ENCODE results near the gene ACAP1.

The ACAP1 gene

GRCh38 chr17:7383371-7383741, 47.0 kb downstream of the ACAP1 start:
- DNase-seq (ENCODE audit: low read depth), result no peak
- no peak overlapping the region for H3K4me3 ChIP-seq (replicated peaks; ENCODE audit: low read depth, low read length)
- TF ChIP-seq, protein P1, sequence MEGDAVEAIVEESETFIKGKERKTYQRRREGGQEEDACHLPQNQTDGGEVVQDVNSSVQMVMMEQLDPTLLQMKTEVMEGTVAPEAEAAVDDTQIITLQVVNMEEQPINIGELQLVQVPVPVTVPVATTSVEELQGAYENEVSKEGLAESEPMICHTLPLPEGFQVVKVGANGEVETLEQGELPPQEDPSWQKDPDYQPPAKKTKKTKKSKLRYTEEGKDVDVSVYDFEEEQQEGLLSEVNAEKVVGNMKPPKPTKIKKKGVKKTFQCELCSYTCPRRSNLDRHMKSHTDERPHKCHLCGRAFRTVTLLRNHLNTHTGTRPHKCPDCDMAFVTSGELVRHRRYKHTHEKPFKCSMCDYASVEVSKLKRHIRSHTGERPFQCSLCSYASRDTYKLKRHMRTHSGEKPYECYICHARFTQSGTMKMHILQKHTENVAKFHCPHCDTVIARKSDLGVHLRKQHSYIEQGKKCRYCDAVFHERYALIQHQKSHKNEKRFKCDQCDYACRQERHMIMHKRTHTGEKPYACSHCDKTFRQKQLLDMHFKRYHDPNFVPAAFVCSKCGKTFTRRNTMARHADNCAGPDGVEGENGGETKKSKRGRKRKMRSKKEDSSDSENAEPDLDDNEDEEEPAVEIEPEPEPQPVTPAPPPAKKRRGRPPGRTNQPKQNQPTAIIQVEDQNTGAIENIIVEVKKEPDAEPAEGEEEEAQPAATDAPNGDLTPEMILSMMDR (IDR thresholded peaks at IDR 0.05; ENCODE audit: low read length, missing control alignments), result no peak

GRCh38 chr17:7383742-7384488, 47.6 kb downstream of the ACAP1 start:
- peak overlapping the region; percentile 40 for H3K4me3 ChIP-seq (replicated peaks; ENCODE audit: low read depth, low read length)
- TF ChIP-seq, protein P1 (IDR thresholded peaks at IDR 0.05; ENCODE audit: low read length, missing control alignments), result no peak
- DNase-seq (ENCODE audit: low read depth), result peak; percentile 23

DNA sequence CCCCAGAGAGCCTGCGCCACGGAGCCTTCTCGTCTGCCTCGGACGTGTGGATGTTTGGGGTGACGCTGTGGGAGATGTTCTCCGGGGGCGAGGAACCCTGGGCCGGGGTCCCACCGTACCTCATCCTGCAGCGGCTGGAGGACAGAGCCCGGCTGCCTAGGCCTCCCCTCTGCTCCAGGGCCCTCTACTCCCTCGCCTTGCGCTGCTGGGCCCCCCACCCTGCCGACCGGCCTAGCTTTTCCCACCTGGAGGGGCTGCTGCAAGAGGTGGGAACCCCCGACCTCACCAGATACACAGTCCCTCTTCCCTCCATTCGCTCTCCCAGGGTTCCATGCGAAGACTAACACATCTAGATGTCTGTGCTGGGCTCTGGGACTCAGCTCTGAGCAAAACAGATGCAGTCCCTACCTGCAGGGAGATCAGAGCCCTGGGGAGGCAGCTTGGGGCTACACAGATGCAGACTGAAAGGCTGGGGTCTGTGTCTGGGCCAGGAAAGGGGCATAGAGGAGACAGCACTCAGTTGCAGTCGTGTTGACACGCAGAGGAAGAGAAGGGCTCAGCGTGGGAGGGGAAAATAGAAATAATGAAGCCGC, 48.3 kb downstream of the ACAP1 start:
- no peak for DNase-seq (ENCODE audit: low read depth)
- TF ChIP-seq, protein P1 (IDR thresholded peaks at IDR 0.05; ENCODE audit: low read length, missing control alignments), result no peak
- H3K4me3 ChIP-seq (replicated peaks; ENCODE audit: low read depth, low read length), result peak overlapping the region; percentile 40

DNA sequence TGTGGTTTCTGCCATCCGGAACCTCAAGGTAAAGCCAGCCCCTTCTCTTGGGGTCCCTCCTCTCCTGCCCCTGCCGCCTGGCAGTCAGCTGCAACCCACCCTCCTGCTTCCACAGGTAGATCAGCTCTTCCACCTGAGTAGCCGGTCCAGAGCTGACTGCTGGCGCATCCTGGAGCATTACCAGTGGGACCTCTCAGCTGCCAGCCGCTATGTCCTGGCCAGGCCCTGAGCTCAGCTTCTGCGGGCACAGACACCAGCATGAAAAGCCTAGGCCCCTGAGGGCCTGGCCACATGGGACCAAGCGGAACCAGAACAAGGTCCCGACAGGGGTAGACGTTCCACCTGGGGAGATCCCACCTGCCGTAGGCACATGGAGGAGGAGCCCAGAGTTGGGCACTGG, 52.5 kb downstream of the ACAP1 start:
- DNase-seq (ENCODE audit: low read depth), result no peak
- TF ChIP-seq, protein P1 (IDR thresholded peaks at IDR 0.05; ENCODE audit: low read length, missing control alignments), result no peak
- H3K4me3 ChIP-seq (replicated peaks; ENCODE audit: low read depth, low read length), result no peak overlapping the region

- TF ChIP-seq, protein P1 (IDR thresholded peaks at IDR 0.05; ENCODE audit: low read length, missing control alignments), result no peak
- no peak overlapping the region for H3K4me3 ChIP-seq (replicated peaks; ENCODE audit: low read depth, low read length)
Measured at GRCh38 chr17:7389924-7390910, 53.9 kb downstream of the ACAP1 start.

GRCh38 chr17:7391307-7391706, 55.0 kb downstream of the ACAP1 start:
- H3K4me3 ChIP-seq (replicated peaks; ENCODE audit: low read depth, low read length), result no peak overlapping the region
- TF ChIP-seq, protein P1 (IDR thresholded peaks at IDR 0.05; ENCODE audit: low read length, missing control alignments), result no peak

More at GRCh38 chr17:7389924-7390910, 53.9 kb downstream of the ACAP1 start:
- no peak for DNase-seq (ENCODE audit: low read depth)

More at GRCh38 chr17:7391307-7391706, 55.0 kb downstream of the ACAP1 start:
- DNase-seq (ENCODE audit: low read depth), result no peak
